Liver (tissue), 9 donors: ENCODE data around the gene CA14. TPM values are rescaled to one million over a fixed set of nuclear protein-coding genes. Genes with fewer than 3 reads are reported as not detected.
A peak's percentile ranks its signal among the peaks of the same experiment; 100 is the strongest.

ENCODE experiments used
- DNase-seq: peaks from one replicate; pipeline ENCODE4 v3.0.0-alpha.2; 2017; ENCODE audit warnings: low spot score
- H3K27ac ChIP-seq, 2 donors: one replicate each; pipeline ENCODE4 v1.7.0; 2013; ENCODE audit warnings: inconsistent platforms in 2 of 2, low read length in 2 of 2, control low read depth in 1 of 2, low read depth in 1 of 2, mild to moderate bottlenecking in 1 of 2
- H3K27me3 ChIP-seq, 4 donors: one replicate each; pipeline versions ENCODE4 v1.6.1 to v1.7.0; 2013; ENCODE audit warnings: low read length in 3 of 4, inconsistent platforms in 1 of 4, mild to moderate bottlenecking in 1 of 4, moderate library complexity in 1 of 4; ENCODE audit not compliant: control insufficient read depth in 4 of 4, insufficient read depth in 4 of 4
- H3K36me3 ChIP-seq, 4 donors: one replicate each; pipeline versions ENCODE4 v1.6.1 to v1.7.0; 2013; ENCODE audit warnings: low read length in 3 of 4, mild to moderate bottlenecking in 3 of 4, low read depth in 1 of 4, moderate library complexity in 1 of 4; ENCODE audit not compliant: control insufficient read depth in 4 of 4, insufficient read depth in 3 of 4
- H3K4me1 ChIP-seq, 4 donors: one replicate each; pipeline versions ENCODE4 v1.6.1 to v1.7.0; 2013; ENCODE audit warnings: low read length in 3 of 4, mild to moderate bottlenecking in 3 of 4, moderate library complexity in 1 of 4; ENCODE audit not compliant: control insufficient read depth in 4 of 4, insufficient read depth in 4 of 4
- H3K4me3 ChIP-seq, 3 donors: one replicate each; pipeline versions ENCODE4 v1.6.1 to v1.7.0; 2013; ENCODE audit warnings: low read length in 3 of 3, control low read depth in 1 of 3, low read depth in 1 of 3, mild to moderate bottlenecking in 1 of 3
- H3K9ac ChIP-seq, 2 donors: one replicate each; pipeline ENCODE4 v1.7.0; 2013; ENCODE audit warnings: low read length in 2 of 2, mild to moderate bottlenecking in 2 of 2, moderate library complexity in 2 of 2, control low read depth in 1 of 2, low read depth in 1 of 2
- H3K9me3 ChIP-seq, 4 donors: one replicate each; pipeline versions ENCODE4 v1.6.1 to v1.7.0; 2013; ENCODE audit warnings: low read length in 3 of 4; ENCODE audit not compliant: control insufficient read depth in 4 of 4
- ATF3 ChIP-seq: IDR thresholded peaks from 2 replicates; pipeline ENCODE4 v1.6.1; 2016; ENCODE audit warnings: antibody characterized with exemption
- CTCF ChIP-seq: fragments of 150-350 bp; IDR thresholded peaks from 2 replicates; pipeline ENCODE4 v1.5.1; 2017; ENCODE audit warnings: improper control_type of control experiment, low read depth, low read length; ENCODE audit not compliant: missing input control
- EGR1 ChIP-seq, 2 donors: IDR thresholded peaks; 2 replicates each; pipeline ENCODE4 v1.6.1; 2016 to 2018; ENCODE audit warnings: antibody characterized with exemption in 2 of 2, low read depth in 2 of 2
- FOXA1 ChIP-seq: IDR thresholded peaks from 2 replicates; pipeline ENCODE4 v1.6.1; 2016; ENCODE audit warnings: antibody characterized with exemption
- FOXA2 ChIP-seq: IDR thresholded peaks from 2 replicates; pipeline ENCODE4 v1.6.1; 2016; ENCODE audit warnings: antibody characterized with exemption
- GABPA ChIP-seq, 2 donors: IDR thresholded peaks in 1 of 2; conservative IDR thresholded peaks in 1 of 2; 2 replicates each; pipeline ENCODE4 v1.6.1; 2016; ENCODE audit warnings: antibody characterized with exemption in 2 of 2, mild to moderate bottlenecking in 1 of 2, moderate library complexity in 1 of 2
- HNF4A ChIP-seq, 2 donors: conservative IDR thresholded peaks; 2 replicates each; pipeline ENCODE4 v1.6.1; 2016; ENCODE audit warnings: antibody characterized with exemption in 2 of 2, mild to moderate bottlenecking in 2 of 2
- HNF4G ChIP-seq: IDR thresholded peaks from 2 replicates; pipeline ENCODE4 v1.6.1; 2016; ENCODE audit warnings: antibody characterized with exemption
- JUND ChIP-seq, 2 donors: IDR thresholded peaks; 2 replicates each; pipeline ENCODE4 v1.6.1; 2016; ENCODE audit warnings: antibody characterized with exemption in 2 of 2
- MAX ChIP-seq: IDR thresholded peaks from 2 replicates; pipeline ENCODE4 v1.6.1; 2016; ENCODE audit warnings: antibody characterized with exemption
- NR2F2 ChIP-seq: IDR thresholded peaks from 2 replicates; pipeline ENCODE4 v1.6.1; 2016; ENCODE audit warnings: antibody characterized with exemption
- RAD21 ChIP-seq, 2 donors: IDR thresholded peaks; 2 replicates each; pipeline ENCODE4 v1.6.1; 2016; ENCODE audit warnings: antibody characterized with exemption in 2 of 2, mild to moderate bottlenecking in 2 of 2
- REST ChIP-seq: IDR thresholded peaks from 2 replicates; pipeline ENCODE4 v1.6.1; 2016; ENCODE audit warnings: antibody characterized with exemption, mild to moderate bottlenecking
- RXRA ChIP-seq, 2 donors: IDR thresholded peaks; 2 replicates each; pipeline ENCODE4 v1.6.1; 2017 to 2018; ENCODE audit warnings: antibody characterized with exemption in 2 of 2, mild to moderate bottlenecking in 1 of 2
- SP1 ChIP-seq: IDR thresholded peaks from 2 replicates; pipeline ENCODE4 v1.6.1; 2018; ENCODE audit warnings: antibody characterized with exemption, mild to moderate bottlenecking
- TAF1 ChIP-seq: conservative IDR thresholded peaks from 2 replicates; pipeline ENCODE4 v1.6.1; 2016; ENCODE audit warnings: antibody characterized with exemption, mild to moderate bottlenecking
- YY1 ChIP-seq: IDR thresholded peaks from 2 replicates; pipeline ENCODE4 v1.6.1; 2016; ENCODE audit warnings: antibody characterized with exemption, mild to moderate bottlenecking
- ZBTB33 ChIP-seq: IDR thresholded peaks from 2 replicates; pipeline ENCODE4 v1.6.1; 2016; ENCODE audit warnings: antibody characterized with exemption
- WGBS: extraction: QIAGEN DNeasy Blood & Tissue Kit; methylation state at CpG from one replicate; pipeline ENCODE4 v1.1.7; 2013; 5-methylcytosine and 5-hydroxymethylcytosine counted together
- polyA plus RNA-seq, 2 donors: library from polyadenylated mRNA; stranded (reverse) in 1 of 2; unstranded in 1 of 2; fragments of 200-250 nt in 1 of 2; fragments of >200 nt in 1 of 2; fragmentation: Nextera tagmentation in 1 of 2; extraction: Ambion mirVana in 1 of 2; gene quantifications; one replicate each; pipeline versions ENCODE4 v1.2.1 to v1.2.3, GENCODE V29; 2013 to 2015
- total RNA-seq, 2 donors: library from RNA; depleted of rRNA; stranded (reverse); fragments of >200 nt; gene quantifications; one replicate each; pipeline ENCODE4 v1.2.3, GENCODE V29; 2014
- donor health status: healthy.
- donor health status: healthy.
- donor health status: healthy.
- donor health status: healthy.
- donor health status: healthy.

The CA14 gene
- total and polyA plus RNA-seq, 4 donors = 0.22 to 2.7 (median 1.2) TPM

GRCh38 chr1:150213170-150214098 is 44.1 kb upstream of the CA14 start:
- peak; percentile 91 for DNase-seq
- H3K4me1 ChIP-seq = peaks cover 0 to 8% (median 3%) of the 10 kb centered on the region in 4 donors
- TF ChIP-seq TAF1 (peak; percentile 41), HNF4A (conservative IDR thresholded peaks at IDR 0.05) (peak; percentile 59 to 73), FOXA2 (no peak), RAD21 (IDR thresholded peaks at IDR 0.05) (peak; percentile 23 to 32), ATF3 (peak; percentile 45), YY1 (peak; percentile 75), NR2F2 (peak; percentile 86), CTCF (peak; percentile 21), RXRA (IDR thresholded peaks at IDR 0.05) (peak; percentile 74 to 84), MAX (peak; percentile 78), REST (peak; percentile 65), EGR1 (IDR thresholded peaks at IDR 0.05; ENCODE audit: low read depth in 2 of 2) (peak in 1 of 2 donors; percentile 26), FOXA1 (no peak), SP1 (peak; percentile 78), JUND (IDR thresholded peaks at IDR 0.05) (peak; percentile 24 to 56), HNF4G (peak; percentile 10), GABPA (IDR thresholded peaks at IDR 0.05 in 1 of 2, conservative IDR thresholded peaks at IDR 0.05 in 1 of 2) (peak; percentile 27 to 80), ZBTB33 (peak; percentile 64)
- peak overlapping the region; percentile 49 to 64 (median 52) for H3K4me3 ChIP-seq
- 18% methylated on average over 38 of the region's 38 CpGs for WGBS
- H3K27me3 ChIP-seq = no peaks in the 10 kb centered on the region
- no peaks in the 10 kb centered on the region for H3K9me3 ChIP-seq
- H3K27ac ChIP-seq = peak overlapping the region; percentile 61 to 80
- H3K9ac ChIP-seq = peak overlapping the region in 1 of 2 donors; percentile 36
- H3K36me3 ChIP-seq = no peaks in the 10 kb centered on the region
